ENCODE data around the gene PTPRM. TPM values are rescaled to one million over a fixed set of nuclear protein-coding genes. Genes with fewer than 3 reads are reported as not detected.

Gene PTPRM
- polyA plus RNA-seq, 2 of the 4 experiments (the other 2 are of a cell fraction) = 44.5 to 199 TPM

DNA sequence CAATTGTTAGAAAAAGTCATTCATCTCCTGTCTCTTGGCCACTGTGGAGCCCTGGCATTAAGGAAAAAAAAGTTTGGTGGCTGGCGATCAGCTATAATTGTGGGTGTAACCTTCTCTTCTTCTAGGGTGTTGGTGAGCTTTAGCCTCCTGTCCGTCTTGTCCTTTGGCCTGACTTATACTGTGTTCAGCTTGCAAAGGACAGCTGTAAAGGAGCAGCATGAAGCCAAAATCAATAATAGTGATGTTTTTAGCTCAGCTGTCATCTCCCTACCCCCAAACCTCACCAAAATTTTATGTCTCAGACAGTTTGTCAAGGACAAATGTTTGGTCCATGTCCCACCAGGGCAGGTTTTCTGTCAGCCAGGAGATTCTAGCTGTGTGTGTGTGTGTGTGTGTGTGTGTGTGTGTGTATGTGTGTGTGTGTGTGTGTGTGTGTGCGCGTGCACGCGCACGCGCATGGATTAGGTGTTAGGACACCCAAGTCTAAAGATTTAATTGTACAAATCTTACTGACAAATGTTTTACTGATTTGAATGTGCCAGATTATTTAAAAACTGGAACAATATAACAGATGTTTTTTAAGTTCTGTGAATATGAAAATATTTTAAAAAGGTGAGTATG is 109.2 kb downstream of the PTPRM start:
- Histone ChIP-seq H3K4me1 (peaks cover 11% of the 10 kb centered on the region; the same call in 1 of the 3 replicates), H3K4me3 (no peak overlapping the region), H3K27ac (peak overlapping the region in 1 of 2 experiments; percentile 28; a peak in 2 of 6 replicates), H3K9me3 (no peaks in the 10 kb centered on the region), H3K4me2 (no peak overlapping the region)
- 99% methylated on average over 8 of the region's 8 CpGs for WGBS (ENCODE audit: missing lambda C conversion rate)
- FAIRE-seq = no peak
- TF ChIP-seq ZSCAN20 (CRISPR knock-in tag; IDR thresholded peaks at IDR 0.05) (no peak), HEYL (CRISPR knock-in tag; IDR thresholded peaks at IDR 0.05) (no peak), PHF8 (IDR thresholded peaks at IDR 0.05; ENCODE audit: borderline replicate concordance, low read depth) (no peak), POLR2AphosphoS2 (conservative IDR thresholded peaks at IDR 0.05; ENCODE audit: low read length) (no peak), POLR2A (IDR thresholded peaks at IDR 0.05; ENCODE audit: low read length) (no peak), JUNB (IDR thresholded peaks at IDR 0.05) (no peak), EP300 (IDR thresholded peaks at IDR 0.05) (no peak), NFE2L2 (conservative IDR thresholded peaks at IDR 0.05; ENCODE audit: low read length) (no peak)
- TF ChIP-seq, protein P1, sequence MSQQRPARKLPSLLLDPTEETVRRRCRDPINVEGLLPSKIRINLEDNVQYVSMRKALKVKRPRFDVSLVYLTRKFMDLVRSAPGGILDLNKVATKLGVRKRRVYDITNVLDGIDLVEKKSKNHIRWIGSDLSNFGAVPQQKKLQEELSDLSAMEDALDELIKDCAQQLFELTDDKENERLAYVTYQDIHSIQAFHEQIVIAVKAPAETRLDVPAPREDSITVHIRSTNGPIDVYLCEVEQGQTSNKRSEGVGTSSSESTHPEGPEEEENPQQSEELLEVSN (IDR thresholded peaks at IDR 0.05; ENCODE audit: borderline replicate concordance, low read depth) = no peak
- TF ChIP-seq, protein P2, sequence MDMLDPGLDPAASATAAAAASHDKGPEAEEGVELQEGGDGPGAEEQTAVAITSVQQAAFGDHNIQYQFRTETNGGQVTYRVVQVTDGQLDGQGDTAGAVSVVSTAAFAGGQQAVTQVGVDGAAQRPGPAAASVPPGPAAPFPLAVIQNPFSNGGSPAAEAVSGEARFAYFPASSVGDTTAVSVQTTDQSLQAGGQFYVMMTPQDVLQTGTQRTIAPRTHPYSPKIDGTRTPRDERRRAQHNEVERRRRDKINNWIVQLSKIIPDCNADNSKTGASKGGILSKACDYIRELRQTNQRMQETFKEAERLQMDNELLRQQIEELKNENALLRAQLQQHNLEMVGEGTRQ (IDR thresholded peaks at IDR 0.05) = no peak
- no peak for ATAC-seq
- CTCF ChIA-PET = no interaction called here
- no peak for DNase-seq (ENCODE audit: low read depth in 1 of 2, low spot score in 1 of 2)
- POLR2A ChIA-PET = no interaction called here

DNA sequence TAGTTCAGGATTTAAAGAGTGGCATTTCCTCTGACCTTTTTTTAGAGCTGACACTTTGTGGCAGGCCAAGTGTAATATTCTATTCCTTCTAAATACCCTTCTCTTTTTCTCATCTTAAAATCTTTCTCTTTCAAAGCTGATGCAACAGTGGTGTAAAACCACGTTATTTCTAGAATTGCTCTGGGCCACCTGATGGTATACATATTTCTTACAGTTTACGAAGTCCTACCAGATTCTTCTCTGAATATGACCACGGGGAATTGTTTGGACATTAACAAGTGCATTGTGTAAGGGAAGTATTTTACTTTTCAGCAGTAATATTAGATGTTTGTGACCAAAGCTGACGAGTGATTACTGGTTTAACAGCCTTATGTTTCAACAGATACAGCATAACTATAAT is 109.9 kb downstream of the PTPRM start:
- POLR2A ChIA-PET = no interaction called here
- TF ChIP-seq HEYL (CRISPR knock-in tag; IDR thresholded peaks at IDR 0.05) (no peak), CBX2 (IDR thresholded peaks at IDR 0.05; ENCODE audit: borderline replicate concordance, low read depth) (no peak), KDM1A (IDR thresholded peaks at IDR 0.05; ENCODE audit: low read depth) (no peak), PHF8 (IDR thresholded peaks at IDR 0.05; ENCODE audit: borderline replicate concordance, low read depth) (no peak), TFCP2L1 (CRISPR knock-in tag; IDR thresholded peaks at IDR 0.05) (no peak), CEBPB (IDR thresholded peaks at IDR 0.05) (no peak), EHMT2 (IDR thresholded peaks at IDR 0.05; ENCODE audit: low read depth) (no peak), TP53 (CRISPR knock-in tag; IDR thresholded peaks at IDR 0.05) (no peak), HDAC2 (IDR thresholded peaks at IDR 0.05) (no peak), MYC (IDR thresholded peaks at IDR 0.05; ENCODE audit: borderline replicate concordance, low read length) (no peak), KDM5A (IDR thresholded peaks at IDR 0.05) (no peak), HOXA7 (CRISPR knock-in tag; IDR thresholded peaks at IDR 0.05) (no peak), ZSCAN20 (CRISPR knock-in tag; IDR thresholded peaks at IDR 0.05) (no peak), MAFK (IDR thresholded peaks at IDR 0.05; ENCODE audit: partially characterized antibody) (no peak), NPAS2 (CRISPR knock-in tag; IDR thresholded peaks at IDR 0.05; ENCODE audit: borderline replicate concordance) (no peak)
- TF ChIP-seq, protein P3, sequence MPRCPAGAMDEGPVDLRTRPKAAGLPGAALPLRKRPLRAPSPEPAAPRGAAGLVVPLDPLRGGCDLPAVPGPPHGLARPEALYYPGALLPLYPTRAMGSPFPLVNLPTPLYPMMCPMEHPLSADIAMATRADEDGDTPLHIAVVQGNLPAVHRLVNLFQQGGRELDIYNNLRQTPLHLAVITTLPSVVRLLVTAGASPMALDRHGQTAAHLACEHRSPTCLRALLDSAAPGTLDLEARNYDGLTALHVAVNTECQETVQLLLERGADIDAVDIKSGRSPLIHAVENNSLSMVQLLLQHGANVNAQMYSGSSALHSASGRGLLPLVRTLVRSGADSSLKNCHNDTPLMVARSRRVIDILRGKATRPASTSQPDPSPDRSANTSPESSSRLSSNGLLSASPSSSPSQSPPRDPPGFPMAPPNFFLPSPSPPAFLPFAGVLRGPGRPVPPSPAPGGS (IDR thresholded peaks at IDR 0.05) = no peak
- TF ChIP-seq, protein P1 (IDR thresholded peaks at IDR 0.05; ENCODE audit: borderline replicate concordance, low read depth) = no peak
- TF ChIP-seq, protein P4, sequence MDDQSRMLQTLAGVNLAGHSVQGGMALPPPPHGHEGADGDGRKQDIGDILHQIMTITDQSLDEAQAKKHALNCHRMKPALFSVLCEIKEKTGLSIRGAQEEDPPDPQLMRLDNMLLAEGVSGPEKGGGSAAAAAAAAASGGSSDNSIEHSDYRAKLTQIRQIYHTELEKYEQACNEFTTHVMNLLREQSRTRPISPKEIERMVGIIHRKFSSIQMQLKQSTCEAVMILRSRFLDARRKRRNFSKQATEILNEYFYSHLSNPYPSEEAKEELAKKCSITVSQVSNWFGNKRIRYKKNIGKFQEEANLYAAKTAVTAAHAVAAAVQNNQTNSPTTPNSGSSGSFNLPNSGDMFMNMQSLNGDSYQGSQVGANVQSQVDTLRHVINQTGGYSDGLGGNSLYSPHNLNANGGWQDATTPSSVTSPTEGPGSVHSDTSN (IDR thresholded peaks at IDR 0.05) = no peak
- TF ChIP-seq, protein P5, sequence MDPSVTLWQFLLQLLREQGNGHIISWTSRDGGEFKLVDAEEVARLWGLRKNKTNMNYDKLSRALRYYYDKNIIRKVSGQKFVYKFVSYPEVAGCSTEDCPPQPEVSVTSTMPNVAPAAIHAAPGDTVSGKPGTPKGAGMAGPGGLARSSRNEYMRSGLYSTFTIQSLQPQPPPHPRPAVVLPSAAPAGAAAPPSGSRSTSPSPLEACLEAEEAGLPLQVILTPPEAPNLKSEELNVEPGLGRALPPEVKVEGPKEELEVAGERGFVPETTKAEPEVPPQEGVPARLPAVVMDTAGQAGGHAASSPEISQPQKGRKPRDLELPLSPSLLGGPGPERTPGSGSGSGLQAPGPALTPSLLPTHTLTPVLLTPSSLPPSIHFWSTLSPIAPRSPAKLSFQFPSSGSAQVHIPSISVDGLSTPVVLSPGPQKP (IDR thresholded peaks at IDR 0.05; ENCODE audit: low read depth, low read length) = no peak
- H3K4me1 ChIP-seq = peaks cover 16% of the 10 kb centered on the region
- ATAC-seq (no peak), DNase-seq (ENCODE audit: low read depth in 1 of 2, low spot score in 1 of 2) (no peak), FAIRE-seq (no peak)
- peak overlapping the region; percentile 26 to 40; a peak in 2 of 6 replicates for H3K27ac ChIP-seq
- CTCF ChIA-PET = no interaction called here
- no peak overlapping the region for H3K4me2 ChIP-seq
- H3K9me3 ChIP-seq = no peaks in the 10 kb centered on the region
- H3K4me3 ChIP-seq = no peak overlapping the region
- WGBS (ENCODE audit: missing lambda C conversion rate) = 76% methylated on average over 4 of the region's 4 CpGs
